Kidney (tissue), 14 donors: ENCODE measurements around the gene CATSPERD. TPM values are rescaled to one million over a fixed set of nuclear protein-coding genes. Genes with fewer than 3 reads are reported as not detected.

Experiments
- DNase-seq, 5 donors: peaks; one replicate each; pipeline ENCODE4 v3.0.0-alpha.2; 2013 to 2020
- FAIRE-seq: peaks from 2 replicates; lab custom pipeline; 2012; peaks lifted over from hg19 to GRCh38; lab: Jason Lieb, UNC
- H3K27ac ChIP-seq, 2 donors: one replicate each; pipeline ENCODE4 v1.7.0; 2013; ENCODE audit warnings: low read depth in 2 of 2, low read length in 2 of 2, inconsistent platforms in 1 of 2
- H3K27me3 ChIP-seq: one replicate; pipeline ENCODE4 v1.7.1; 2013; ENCODE audit warnings: low read length, inconsistent platforms; ENCODE audit not compliant: control insufficient read depth, insufficient read depth
- H3K36me3 ChIP-seq, 3 donors: one replicate each; pipeline versions ENCODE4 v1.7.0 to v1.7.1; 2013; ENCODE audit warnings: low read length in 3 of 3, control low read depth in 1 of 3, inconsistent platforms in 1 of 3; ENCODE audit not compliant: insufficient read depth in 3 of 3, control insufficient read depth in 2 of 3
- H3K4me1 ChIP-seq, 3 donors: one replicate each; pipeline versions ENCODE4 v1.7.0 to v1.7.1; 2013; ENCODE audit warnings: low read length in 3 of 3, inconsistent platforms in 1 of 3, low read depth in 1 of 3; ENCODE audit not compliant: control insufficient read depth in 2 of 3, insufficient read depth in 2 of 3
- H3K4me3 ChIP-seq, 3 donors: one replicate each; pipeline versions ENCODE4 v1.7.0 to v1.8.1; 2013; ENCODE audit warnings: low read length in 3 of 3, control low read depth in 1 of 3, inconsistent platforms in 1 of 3
- H3K9ac ChIP-seq, 3 donors: one replicate each; pipeline versions ENCODE4 v1.7.0 to v1.7.1; 2013; ENCODE audit warnings: low read length in 3 of 3, control low read depth in 1 of 3, inconsistent platforms in 1 of 3
- H3K9me3 ChIP-seq, 3 donors: one replicate each; pipeline versions ENCODE4 v1.7.0 to v1.7.1; 2013; ENCODE audit warnings: low read length in 3 of 3, control low read depth in 1 of 3, inconsistent platforms in 1 of 3; ENCODE audit not compliant: control insufficient read depth in 2 of 3, insufficient read depth in 1 of 3
- intact Hi-C: fragments of 100-400 bp; cut with DNase I; formaldehyde crosslinking; loops from one replicate; pipeline ENCODE4 v1.11.1; 2022
- polyA plus RNA-seq: library from polyadenylated mRNA; stranded (reverse); fragments of 350-450 nt; fragmentation: Illumina TruSeq; extraction: RNeasy Lipid Tissue Mini Kit (QIAGEN cat#74804); gene quantifications from one replicate; pipeline ENCODE4 v1.2.3, GENCODE V29; 2014; ENCODE audit warnings: low read depth, low replicate concordance; ENCODE audit not compliant: insufficient read depth
- total RNA-seq: library from RNA; stranded (reverse); fragmentation: NEBNext Ultra II Directional; extraction: Animal tissue kit (Norgen Biotek cat#: 25700); gene quantifications from one replicate; pipeline ENCODE4 v1.2.1, GENCODE V29; 2021
- TF ChIP-seq, protein P1 (sequence below): IDR thresholded peaks from 3 replicates; pipeline ENCODE4 v1.5.1; 2012; ENCODE audit warnings: mild to moderate bottlenecking, moderate library complexity, borderline replicate concordance; ENCODE audit not compliant: insufficient read depth; ENCODE audit errors: extremely low read depth
- donor health status: control.
- donor health status: control.
- donor health status: control.
- donor health status: control.
- donor health status: control.
- donor health status: DM: yes; HTN: yes; CAD: no.
- donor health status: Normal renal cell carcinoma (clear cell type).

CATSPERD gene
- total and polyA plus RNA-seq, 2 donors from 2014 or later, result not detected

GRCh38 chr19:5788422-5788821 is 68.0 kb downstream of the CATSPERD start:
- no peak for FAIRE-seq
- no peaks in the 10 kb centered on the region for H3K27me3 ChIP-seq
- H3K36me3 ChIP-seq, result peaks cover 0 to 27% (median 23%) of the 10 kb centered on the region in 3 donors
- intact Hi-C loops, result no loop called here
- TF ChIP-seq, protein P1, sequence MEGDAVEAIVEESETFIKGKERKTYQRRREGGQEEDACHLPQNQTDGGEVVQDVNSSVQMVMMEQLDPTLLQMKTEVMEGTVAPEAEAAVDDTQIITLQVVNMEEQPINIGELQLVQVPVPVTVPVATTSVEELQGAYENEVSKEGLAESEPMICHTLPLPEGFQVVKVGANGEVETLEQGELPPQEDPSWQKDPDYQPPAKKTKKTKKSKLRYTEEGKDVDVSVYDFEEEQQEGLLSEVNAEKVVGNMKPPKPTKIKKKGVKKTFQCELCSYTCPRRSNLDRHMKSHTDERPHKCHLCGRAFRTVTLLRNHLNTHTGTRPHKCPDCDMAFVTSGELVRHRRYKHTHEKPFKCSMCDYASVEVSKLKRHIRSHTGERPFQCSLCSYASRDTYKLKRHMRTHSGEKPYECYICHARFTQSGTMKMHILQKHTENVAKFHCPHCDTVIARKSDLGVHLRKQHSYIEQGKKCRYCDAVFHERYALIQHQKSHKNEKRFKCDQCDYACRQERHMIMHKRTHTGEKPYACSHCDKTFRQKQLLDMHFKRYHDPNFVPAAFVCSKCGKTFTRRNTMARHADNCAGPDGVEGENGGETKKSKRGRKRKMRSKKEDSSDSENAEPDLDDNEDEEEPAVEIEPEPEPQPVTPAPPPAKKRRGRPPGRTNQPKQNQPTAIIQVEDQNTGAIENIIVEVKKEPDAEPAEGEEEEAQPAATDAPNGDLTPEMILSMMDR, result no peak
- H3K9ac ChIP-seq, result no peak overlapping the region
- no peak overlapping the region for H3K4me3 ChIP-seq
- H3K9me3 ChIP-seq, result no peaks in the 10 kb centered on the region
- no peak overlapping the region for H3K27ac ChIP-seq
- peaks cover 0 to 8% (median 6%) of the 10 kb centered on the region in 3 donors for H3K4me1 ChIP-seq
- DNase-seq, result no peak

DNA sequence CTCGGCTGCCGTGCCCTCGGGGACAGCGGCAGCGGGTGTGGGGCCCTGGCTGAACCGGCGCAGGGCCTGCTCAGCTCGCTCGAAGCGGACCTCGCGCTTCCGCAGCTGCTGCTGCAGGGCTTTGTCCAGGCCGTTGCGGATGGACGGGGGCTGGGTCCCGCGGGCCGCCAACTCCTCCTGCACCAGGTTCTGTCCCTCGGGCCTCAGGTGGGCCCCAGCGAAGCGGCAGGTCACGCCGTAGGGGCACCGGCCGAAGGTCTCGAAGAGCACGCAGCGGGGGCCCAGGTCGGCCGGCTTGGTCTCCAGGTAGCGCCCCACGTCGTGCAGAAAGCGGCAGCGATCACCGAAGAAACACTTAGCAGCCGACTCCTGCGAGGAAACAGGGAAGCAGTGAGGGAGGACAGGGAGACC is 68.9 kb downstream of the CATSPERD start:
- Histone ChIP-seq H3K27ac (no peak overlapping the region), H3K9me3 (no peaks in the 10 kb centered on the region), H3K9ac (no peak overlapping the region), H3K27me3 (no peaks in the 10 kb centered on the region), H3K4me3 (no peak overlapping the region), H3K36me3 (peaks cover 0 to 27% (median 23%) of the 10 kb centered on the region in 3 donors), H3K4me1 (peaks cover 0 to 8% (median 6%) of the 10 kb centered on the region in 3 donors)
- FAIRE-seq (no peak), DNase-seq (peak in 1 of 5 donors; percentile 74)
- TF ChIP-seq, protein P1, result no peak
- intact Hi-C loops, result no loop called here

DNA sequence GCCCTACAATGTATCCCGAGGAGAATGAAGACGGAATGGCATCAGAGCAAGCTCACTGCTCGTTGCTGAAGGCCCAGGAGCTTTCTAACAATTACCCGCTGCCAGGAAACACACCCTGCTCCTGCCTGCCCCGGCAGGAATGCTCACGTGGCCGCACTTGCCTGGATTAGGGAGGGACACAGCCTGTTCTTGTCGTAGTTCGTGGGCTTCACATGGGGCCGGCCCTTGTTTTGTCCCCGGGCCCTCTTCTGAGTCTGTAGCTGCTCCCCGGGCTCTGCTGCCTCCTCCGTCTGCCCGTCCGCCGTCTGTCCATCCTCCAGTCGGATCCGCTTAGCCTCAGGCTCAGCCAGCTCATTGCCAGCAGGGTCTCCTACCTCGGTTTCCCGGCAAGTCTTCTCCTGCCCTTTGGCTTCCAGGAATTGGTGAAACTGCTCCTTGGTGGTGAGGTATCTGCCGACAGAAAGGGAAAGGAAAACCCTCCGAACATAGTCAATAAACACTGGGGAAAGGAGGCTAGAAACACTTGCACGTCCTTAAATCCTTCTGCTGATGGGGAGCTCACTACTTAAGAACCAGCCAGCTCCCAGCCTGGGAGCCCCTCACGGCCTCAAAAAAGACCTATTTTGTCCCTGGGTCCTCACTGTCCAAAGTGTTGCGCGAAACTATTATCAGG is 69.6 kb downstream of the CATSPERD start:
- TF ChIP-seq, protein P1, result no peak
- H3K4me3 ChIP-seq, result peak overlapping the region; percentile 84 to 90 (median 88)
- peak in 1 of 5 donors; percentile 86 for DNase-seq
- H3K27ac ChIP-seq, result peak overlapping the region in 1 of 2 donors; percentile 96
- intact Hi-C loops, result no loop called here
- H3K27me3 ChIP-seq, result no peaks in the 10 kb centered on the region
- H3K4me1 ChIP-seq, result peaks cover 0 to 8% (median 6%) of the 10 kb centered on the region in 3 donors
- FAIRE-seq, result no peak
- H3K9ac ChIP-seq, result peak overlapping the region in 2 of 3 donors; percentile 16 to 86
- no peaks in the 10 kb centered on the region for H3K9me3 ChIP-seq
- H3K36me3 ChIP-seq, result peaks cover 0 to 27% (median 23%) of the 10 kb centered on the region in 3 donors
